Measurements from ENCODE around the gene ZMYND11.

DNA sequence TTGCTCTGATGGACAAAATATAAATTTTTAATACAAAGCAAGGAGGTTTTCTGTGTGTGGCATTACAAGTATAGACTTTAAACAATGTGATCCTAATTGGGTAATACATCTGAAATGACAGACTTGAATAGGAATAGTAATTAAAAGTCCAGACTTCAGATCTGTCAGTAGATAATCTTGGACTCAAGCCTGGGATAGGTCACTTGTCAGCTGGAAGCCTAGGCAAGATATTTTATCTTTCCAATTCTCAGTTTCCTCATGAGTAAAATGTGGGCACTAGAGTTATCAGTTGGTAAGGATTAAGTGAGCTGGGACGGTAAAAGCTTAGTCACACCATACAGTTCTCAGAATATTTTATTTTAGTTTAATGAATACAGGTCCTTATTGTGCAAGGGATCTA lies 10.4 kb upstream of the ZMYND11 start:
- TF ChIP-seq, protein P1, sequence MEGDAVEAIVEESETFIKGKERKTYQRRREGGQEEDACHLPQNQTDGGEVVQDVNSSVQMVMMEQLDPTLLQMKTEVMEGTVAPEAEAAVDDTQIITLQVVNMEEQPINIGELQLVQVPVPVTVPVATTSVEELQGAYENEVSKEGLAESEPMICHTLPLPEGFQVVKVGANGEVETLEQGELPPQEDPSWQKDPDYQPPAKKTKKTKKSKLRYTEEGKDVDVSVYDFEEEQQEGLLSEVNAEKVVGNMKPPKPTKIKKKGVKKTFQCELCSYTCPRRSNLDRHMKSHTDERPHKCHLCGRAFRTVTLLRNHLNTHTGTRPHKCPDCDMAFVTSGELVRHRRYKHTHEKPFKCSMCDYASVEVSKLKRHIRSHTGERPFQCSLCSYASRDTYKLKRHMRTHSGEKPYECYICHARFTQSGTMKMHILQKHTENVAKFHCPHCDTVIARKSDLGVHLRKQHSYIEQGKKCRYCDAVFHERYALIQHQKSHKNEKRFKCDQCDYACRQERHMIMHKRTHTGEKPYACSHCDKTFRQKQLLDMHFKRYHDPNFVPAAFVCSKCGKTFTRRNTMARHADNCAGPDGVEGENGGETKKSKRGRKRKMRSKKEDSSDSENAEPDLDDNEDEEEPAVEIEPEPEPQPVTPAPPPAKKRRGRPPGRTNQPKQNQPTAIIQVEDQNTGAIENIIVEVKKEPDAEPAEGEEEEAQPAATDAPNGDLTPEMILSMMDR (IDR thresholded peaks at IDR 0.05): no peak
- no peak for TF ChIP-seq POLR2A (IDR thresholded peaks at IDR 0.05)
